ENCODE data around the gene ATPAF1.
"Not testable (repeated sequence)": the region's sequence is repeated elsewhere in the genome, so short reads cannot be mapped to it uniquely, and the experiment has no call there.

DNA sequence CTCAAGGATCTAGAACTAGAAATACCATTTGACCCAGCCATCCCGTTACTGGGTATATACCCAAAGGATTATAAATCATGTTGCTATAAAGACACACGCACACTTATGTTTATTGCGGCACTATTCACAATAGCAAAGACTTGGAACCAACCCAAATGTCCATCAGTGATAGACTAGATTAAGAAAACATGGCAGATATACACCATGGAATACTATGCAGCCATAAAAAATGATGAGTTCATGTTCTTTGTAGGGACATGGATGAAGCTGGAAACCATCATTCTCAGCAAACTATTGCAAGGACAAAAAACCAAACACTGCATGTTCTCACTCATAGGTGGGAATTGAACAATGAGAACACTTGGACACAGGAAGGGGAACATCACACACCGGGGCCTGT lies 26.5 kb upstream of the ATPAF1 start:
- not testable (repeated sequence) for TF ChIP-seq SREBF2 (IDR thresholded peaks at IDR 0.05); EP300 (IDR thresholded peaks at IDR 0.05); CEBPB (IDR thresholded peaks at IDR 0.05); GATA3 (IDR thresholded peaks at IDR 0.05; ENCODE audit: borderline replicate concordance); SMC3 (IDR thresholded peaks at IDR 0.05); JUNB (IDR thresholded peaks at IDR 0.05); TFCP2L1 (CRISPR knock-in tag; IDR thresholded peaks at IDR 0.05)
- TF ChIP-seq, protein P1, sequence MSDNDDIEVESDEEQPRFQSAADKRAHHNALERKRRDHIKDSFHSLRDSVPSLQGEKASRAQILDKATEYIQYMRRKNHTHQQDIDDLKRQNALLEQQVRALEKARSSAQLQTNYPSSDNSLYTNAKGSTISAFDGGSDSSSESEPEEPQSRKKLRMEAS (IDR thresholded peaks at IDR 0.05), result not testable (repeated sequence)
- TF ChIP-seq, protein P2, sequence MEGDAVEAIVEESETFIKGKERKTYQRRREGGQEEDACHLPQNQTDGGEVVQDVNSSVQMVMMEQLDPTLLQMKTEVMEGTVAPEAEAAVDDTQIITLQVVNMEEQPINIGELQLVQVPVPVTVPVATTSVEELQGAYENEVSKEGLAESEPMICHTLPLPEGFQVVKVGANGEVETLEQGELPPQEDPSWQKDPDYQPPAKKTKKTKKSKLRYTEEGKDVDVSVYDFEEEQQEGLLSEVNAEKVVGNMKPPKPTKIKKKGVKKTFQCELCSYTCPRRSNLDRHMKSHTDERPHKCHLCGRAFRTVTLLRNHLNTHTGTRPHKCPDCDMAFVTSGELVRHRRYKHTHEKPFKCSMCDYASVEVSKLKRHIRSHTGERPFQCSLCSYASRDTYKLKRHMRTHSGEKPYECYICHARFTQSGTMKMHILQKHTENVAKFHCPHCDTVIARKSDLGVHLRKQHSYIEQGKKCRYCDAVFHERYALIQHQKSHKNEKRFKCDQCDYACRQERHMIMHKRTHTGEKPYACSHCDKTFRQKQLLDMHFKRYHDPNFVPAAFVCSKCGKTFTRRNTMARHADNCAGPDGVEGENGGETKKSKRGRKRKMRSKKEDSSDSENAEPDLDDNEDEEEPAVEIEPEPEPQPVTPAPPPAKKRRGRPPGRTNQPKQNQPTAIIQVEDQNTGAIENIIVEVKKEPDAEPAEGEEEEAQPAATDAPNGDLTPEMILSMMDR (IDR thresholded peaks at IDR 0.05), result not testable (repeated sequence)
